ENCODE data around the gene LSM4.

The LSM4 gene

DNA sequence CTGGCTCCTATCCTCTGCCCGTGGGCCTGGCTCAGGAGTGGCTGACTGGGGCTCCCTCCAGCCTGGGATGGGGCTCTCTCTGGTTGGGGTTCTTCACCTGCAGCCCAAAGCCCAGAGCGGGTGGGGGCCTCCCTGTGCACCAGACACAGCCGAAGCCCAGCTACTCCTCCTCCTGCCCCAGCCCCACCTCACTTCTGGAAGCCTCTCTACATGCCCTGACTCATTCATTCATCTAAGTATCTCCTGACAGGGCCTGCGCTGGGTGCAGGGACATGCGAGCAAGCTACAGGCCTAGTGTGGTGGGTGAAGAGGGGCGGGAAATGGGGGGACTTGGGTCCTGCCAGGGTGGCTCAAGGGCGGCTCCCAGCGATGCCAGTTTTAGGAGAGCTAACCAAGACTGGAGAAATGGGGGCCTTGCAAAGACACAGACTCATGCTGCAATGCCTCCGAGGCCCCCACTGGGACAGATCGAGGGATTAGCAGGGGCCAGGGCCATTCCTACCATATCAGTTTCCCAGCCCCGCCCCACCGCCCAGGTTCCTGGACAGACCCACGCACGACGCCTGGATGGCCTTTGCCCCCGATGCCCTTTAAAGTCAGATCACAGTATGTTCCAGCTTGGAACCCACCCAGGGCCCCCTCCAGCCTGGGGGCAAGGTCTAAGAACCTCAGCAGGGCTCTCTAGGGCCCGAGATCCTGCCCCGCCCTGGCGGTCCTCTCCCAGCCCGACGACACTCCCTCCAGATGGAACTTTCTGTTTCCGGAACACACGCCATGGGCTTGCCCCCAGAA, 12.6 kb downstream of the LSM4 start:
- no peak for DNase-seq (ENCODE audit: low read depth)
- H3K4me3 ChIP-seq (ENCODE audit: low read length), result no peak overlapping the region
- TF ChIP-seq, protein P1, sequence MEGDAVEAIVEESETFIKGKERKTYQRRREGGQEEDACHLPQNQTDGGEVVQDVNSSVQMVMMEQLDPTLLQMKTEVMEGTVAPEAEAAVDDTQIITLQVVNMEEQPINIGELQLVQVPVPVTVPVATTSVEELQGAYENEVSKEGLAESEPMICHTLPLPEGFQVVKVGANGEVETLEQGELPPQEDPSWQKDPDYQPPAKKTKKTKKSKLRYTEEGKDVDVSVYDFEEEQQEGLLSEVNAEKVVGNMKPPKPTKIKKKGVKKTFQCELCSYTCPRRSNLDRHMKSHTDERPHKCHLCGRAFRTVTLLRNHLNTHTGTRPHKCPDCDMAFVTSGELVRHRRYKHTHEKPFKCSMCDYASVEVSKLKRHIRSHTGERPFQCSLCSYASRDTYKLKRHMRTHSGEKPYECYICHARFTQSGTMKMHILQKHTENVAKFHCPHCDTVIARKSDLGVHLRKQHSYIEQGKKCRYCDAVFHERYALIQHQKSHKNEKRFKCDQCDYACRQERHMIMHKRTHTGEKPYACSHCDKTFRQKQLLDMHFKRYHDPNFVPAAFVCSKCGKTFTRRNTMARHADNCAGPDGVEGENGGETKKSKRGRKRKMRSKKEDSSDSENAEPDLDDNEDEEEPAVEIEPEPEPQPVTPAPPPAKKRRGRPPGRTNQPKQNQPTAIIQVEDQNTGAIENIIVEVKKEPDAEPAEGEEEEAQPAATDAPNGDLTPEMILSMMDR (conservative IDR thresholded peaks at IDR 0.05; ENCODE audit: low read depth, low read length), result no peak

DNA sequence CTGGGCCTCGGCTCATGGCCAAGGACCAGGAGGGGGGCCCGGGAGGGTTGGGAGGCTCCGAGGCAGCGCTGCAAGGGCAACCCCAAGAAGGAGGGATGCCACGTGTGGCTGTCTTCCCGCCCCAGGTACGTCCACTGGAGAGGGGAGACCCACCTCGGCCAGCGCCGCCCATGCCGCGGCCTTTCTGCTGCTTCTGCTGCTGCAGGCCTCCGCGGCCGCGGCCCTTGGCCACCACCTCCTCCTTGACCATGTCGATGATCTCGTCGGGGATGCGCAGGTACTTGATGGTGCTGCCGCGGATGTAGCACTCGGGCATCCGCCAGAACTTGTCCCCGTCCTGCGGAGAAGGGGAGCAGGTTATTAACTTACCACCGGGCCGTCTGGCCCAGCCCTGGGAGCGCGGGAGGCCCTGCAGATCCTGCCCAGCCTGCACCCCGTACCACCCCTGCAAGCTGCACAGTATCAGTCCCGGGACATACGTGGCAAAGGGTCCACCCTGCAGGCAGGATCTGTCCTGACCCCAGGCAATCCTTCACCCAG, 13.3 kb downstream of the LSM4 start:
- DNase-seq (ENCODE audit: low read depth), result no peak
- H3K4me3 ChIP-seq (ENCODE audit: low read length), result no peak overlapping the region
- TF ChIP-seq, protein P1 (conservative IDR thresholded peaks at IDR 0.05; ENCODE audit: low read depth, low read length), result no peak

DNA sequence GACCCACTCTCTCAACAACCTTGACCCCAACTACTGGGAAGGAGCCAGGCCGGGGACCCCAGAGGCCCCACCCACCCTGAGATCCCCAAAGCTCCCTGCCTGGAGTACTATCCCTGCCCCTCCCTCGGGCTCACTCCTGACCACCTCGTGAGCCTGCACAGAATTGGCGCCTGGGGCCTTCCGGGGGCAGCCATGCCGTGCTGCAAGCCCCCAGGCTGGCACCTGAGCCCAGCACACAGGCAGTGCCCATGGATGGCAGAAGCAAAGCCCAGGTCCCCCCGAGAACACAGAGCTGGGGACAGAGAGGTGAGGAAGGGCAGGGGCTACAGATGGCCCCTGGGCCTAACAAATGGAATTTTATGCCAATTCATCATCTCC, 13.9 kb downstream of the LSM4 start:
- DNase-seq (ENCODE audit: low read depth), result no peak
- no peak overlapping the region for H3K4me3 ChIP-seq (ENCODE audit: low read length)
- TF ChIP-seq, protein P1 (conservative IDR thresholded peaks at IDR 0.05; ENCODE audit: low read depth, low read length), result no peak

DNA sequence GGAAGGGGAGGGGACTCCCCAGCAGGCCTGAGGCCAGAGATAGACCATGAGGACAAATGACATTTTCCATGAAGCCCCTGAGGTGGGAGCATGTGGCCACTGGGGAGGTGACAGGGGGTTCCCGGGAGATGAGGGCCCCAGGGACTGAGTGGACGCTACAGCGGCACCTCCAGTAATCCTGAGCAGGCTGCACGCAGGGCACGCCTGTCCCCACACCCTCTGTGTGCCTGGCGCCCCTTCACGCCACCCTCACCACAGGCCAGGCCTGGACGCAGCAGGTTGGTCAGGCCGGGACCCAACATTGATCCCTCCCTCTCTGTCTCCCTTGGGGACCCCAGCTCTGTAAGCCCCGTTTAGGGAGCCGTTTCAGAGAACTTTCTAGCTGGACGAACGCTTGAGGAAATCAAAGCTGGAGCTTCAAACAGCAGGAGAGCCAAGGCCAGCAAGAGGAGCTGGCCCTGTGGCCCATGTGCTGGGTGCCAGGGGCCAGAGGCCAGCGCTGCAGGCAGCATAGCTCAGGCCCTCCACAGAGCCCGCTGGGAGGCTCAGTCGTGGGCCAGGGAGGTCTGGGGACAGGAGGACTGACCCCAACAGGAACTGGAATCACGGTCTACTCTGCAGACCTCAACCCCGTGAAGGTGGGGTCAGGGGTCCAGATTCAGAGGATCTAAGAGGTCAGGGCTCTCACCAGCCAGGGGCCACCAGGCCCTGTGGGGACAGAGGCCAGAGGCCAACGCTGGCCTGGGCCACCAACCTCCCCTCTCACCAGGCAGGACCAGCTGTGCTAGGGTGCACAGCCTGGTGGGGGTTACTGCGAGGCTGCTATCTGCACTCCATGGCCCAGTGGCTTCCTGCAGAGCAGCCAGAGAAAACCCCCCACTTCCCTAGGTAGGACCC, 14.6 kb downstream of the LSM4 start:
- TF ChIP-seq, protein P1 (conservative IDR thresholded peaks at IDR 0.05; ENCODE audit: low read depth, low read length), result no peak
- no peak overlapping the region for H3K4me3 ChIP-seq (ENCODE audit: low read length)
- DNase-seq (ENCODE audit: low read depth), result no peak

DNA sequence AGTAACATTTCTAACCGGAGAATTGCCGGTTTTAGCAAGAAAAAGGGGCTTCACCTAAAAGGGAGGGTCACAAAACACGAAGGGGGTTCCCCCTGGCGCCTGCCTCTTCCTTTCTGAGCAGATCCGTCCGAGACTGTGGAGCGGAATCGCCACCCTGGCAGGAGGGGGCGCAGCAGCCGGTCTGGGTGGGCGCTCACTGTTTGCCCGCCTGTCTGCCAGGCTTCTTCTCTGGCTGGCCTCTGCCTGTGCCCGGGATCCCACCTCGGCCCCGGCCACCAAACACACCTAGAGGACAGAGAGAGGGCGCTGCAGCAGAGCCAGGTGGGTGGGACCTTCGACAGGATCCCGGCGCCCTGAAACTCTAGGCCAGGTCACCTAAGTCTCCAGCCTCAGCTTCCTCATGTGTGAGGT, 15.6 kb downstream of the LSM4 start:
- no peak overlapping the region for H3K4me3 ChIP-seq (ENCODE audit: low read length)
- TF ChIP-seq, protein P1 (conservative IDR thresholded peaks at IDR 0.05; ENCODE audit: low read depth, low read length), result no peak
- DNase-seq (ENCODE audit: low read depth), result no peak

DNA sequence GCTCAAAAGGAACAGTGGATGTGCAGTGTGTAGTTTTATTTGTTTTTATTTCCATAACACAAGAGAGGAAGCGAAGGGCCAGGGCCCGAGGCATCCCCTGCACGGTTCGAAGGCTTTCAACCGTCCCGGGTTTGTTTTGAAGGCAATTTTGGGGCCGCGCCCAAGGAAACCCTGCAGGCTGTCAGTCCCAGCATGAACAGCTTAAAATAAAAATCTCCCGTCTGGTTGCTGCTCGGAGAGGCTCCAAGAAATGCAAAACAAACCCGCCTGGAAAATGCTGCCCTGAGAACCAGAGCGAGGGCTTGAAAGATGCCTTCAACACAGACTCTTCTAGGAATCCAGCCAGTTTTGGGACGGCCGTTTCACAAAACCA, 16.0 kb downstream of the LSM4 start:
- TF ChIP-seq, protein P1 (conservative IDR thresholded peaks at IDR 0.05; ENCODE audit: low read depth, low read length), result no peak
- H3K4me3 ChIP-seq (ENCODE audit: low read length), result no peak overlapping the region
- no peak for DNase-seq (ENCODE audit: low read depth)
